GM18951 (cell line): Measurements from ENCODE around the gene TENM4.

Experiments
- POLR2A ChIP-seq: IDR thresholded peaks from 4 replicates; pipeline ENCODE4 v1.6.1; 2011; ENCODE audit warnings: mild to moderate bottlenecking; ENCODE audit not compliant: insufficient read length, insufficient read depth; ENCODE audit errors: extremely low read depth
- in situ Hi-C: fragments of 300-500 bp; cut with MboI; formaldehyde crosslinking; loops from one replicate; pipeline ENCODE4 v1.12.0; 2022; ENCODE audit warnings: low sequenced_read_pairs, mixed read lengths, inconsistent platforms; ENCODE audit not compliant: unreplicated experiment

The TENM4 gene

DNA sequence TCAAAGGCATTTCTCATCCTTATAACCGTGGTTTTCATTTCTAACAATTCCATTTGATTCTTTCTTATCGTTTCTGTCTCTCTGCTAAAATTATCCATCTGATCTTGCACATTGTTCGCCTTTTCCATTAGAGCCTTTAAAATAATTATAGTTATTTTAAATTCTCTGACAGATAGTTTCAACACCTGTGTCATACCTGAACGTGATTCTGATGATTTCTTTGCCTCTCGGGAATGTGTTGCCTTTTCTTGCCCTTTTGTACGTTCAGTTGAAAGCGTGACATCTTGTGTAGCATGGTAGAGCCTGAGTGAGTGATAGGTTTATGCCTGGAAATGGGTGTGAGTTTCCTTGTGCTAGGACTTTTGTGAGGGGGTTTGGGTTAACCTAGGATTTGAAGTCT, 744.7 kb downstream of the TENM4 start:
- in situ Hi-C loops, result no loop called here
- TF ChIP-seq POLR2A, result no peak

DNA sequence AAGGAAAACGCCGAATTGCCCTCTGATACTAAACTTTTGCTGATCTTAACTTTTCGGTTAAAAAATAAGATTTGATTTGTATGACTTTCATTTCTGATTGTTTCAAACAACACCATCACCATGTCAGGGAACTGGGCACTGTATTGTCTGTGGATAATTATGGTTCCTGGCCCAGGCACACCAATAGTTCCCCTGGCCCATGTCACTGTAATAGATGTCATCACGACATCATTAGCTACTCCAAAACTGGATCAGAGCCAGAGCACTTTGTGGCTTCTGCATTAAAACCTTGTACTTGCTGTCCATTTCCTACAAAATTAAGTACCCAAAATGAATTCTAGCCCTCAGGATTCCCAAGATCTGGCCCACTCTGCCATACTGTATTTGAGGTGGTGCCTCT, 746.7 kb downstream of the TENM4 start:
- no peak for TF ChIP-seq POLR2A
- in situ Hi-C loops, result no loop called here

DNA sequence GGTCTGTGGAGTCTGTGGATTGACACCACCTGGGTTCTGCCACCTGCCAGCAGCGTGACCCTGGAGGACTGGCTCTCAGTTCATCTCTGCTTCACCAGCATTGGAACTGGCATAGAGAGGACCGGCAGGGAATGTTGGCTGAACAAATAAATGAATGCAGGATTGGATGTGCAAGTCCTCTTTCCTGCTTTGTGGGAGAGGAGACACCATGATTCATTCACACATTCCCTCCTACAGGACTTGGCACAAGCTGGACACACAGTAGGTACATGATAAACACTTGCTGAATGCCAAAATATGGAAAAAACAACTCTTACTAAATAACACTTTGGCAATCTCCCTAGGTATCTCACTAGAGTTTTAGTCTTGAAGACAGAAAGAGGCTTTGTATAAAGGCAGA, 749.6 kb downstream of the TENM4 start:
- no peak for TF ChIP-seq POLR2A
- in situ Hi-C loops, result no loop called here

DNA sequence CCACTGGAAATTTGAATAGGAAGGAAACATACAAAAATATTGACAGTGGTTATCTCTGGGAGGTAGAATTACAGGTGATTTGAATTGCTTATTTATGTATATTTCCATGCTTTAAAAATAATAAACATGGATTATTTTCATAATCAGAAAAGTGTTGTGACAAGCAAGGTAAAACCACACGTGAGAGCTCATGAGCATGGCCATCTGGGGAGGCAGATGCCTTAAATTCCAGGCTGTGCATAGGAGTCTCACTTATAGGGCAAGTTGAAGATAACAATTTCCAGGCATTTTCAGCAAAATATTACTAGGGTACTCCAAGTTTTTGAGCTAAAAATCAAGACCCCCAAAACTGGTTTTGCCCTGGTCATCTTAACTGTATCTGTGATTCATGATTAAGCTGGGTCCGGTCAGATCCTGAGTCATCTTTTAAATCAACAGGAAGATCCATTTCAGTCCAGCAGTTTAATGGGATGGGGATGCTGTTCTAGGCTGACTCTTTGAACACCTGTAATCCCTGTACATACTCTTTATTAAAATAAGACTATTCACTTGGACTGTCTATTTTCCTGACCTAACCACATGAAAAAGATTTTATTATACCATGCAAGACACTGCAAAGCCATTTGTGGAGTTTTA, 750.4 kb downstream of the TENM4 start:
- TF ChIP-seq POLR2A, result no peak
- in situ Hi-C loops, result no loop called here

DNA sequence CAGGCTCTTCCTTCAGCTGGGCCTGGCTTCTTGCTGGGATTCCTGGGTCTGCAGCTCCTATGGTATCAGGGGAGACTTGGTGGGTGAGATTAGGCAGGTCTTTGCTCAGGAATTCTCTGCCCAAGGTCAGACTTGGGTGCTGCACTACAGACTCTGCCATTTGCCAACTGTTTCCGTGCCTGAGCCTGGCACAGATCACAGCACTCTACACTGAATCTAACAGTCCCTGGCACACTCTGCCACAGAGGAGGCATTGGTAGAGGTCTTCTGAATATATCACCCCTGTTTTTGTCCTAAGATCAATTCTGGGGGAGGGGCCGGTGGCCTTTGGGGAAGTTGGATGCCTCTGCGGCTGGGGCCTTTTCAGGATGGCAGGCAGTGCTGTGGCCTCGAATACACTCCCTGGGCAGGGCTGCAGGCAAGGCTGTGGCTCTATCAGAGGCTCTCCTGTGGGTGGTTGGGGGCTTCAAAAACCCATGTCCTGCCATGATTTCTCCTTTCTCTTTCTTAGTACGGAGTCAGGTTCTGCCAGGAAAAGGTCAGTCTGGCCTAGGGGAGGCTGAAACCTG, 751.2 kb downstream of the TENM4 start:
- no peak for TF ChIP-seq POLR2A
- in situ Hi-C loops, result no loop called here

DNA sequence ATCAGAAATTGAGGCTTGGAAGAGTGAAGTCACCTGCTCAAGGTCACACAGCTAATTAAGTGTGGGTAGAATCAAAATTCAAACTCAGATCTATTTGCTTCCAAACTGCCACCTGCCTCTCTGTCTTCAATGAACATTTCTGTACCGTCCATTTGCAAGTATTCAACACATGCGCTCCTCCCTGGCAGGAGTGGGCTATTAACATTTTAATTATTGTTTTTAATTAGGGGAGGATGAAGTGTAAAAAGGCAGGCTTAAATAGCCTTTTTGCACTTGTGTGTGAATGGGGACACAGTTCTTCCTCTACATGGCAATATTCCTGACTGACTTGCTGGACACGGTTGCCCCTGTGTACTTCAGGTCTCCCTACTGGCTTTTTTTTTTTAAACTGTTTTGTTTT, 751.7 kb downstream of the TENM4 start:
- no peak for TF ChIP-seq POLR2A
- in situ Hi-C loops, result no loop called here

DNA sequence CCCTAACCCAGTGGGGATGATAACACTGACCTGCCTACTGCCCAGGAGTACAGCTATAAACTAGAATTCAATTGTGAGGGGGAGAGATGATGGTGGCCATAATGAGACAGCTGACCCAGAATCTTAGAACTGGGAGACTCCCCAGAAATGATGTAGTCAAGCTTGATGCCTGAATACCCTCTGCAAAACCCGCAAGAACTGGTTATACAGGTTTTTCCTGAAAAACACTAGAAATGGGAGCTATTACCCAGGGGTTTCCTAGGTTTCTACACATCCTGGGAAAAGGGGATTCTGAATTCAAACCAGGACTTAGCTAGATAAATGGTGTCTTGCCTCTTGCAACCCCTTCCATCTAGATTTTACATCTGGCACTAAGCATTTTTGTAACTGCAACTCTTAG, 752.4 kb downstream of the TENM4 start:
- in situ Hi-C loops, result no loop called here
- TF ChIP-seq POLR2A, result no peak

DNA sequence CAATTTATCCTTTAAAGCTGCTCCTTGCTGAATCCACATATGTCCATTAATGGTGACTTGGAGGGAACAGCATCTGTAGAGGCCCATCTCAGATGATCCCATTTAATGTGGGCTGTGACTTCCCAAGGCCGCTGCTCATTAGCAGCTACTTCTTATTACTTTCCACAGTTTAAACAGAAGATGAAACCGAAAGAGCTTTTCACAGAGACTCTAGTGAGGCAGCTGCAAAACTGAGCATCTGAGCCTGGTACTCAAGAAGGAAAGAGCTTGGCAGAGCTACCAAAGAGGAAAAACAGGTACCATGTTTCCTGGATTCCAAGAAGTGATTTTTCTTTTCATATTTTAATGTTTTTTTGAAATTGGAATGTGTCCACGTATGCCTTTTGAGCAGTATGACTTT, 755.7 kb downstream of the TENM4 start:
- in situ Hi-C loops, result no loop called here
- TF ChIP-seq POLR2A, result no peak

DNA sequence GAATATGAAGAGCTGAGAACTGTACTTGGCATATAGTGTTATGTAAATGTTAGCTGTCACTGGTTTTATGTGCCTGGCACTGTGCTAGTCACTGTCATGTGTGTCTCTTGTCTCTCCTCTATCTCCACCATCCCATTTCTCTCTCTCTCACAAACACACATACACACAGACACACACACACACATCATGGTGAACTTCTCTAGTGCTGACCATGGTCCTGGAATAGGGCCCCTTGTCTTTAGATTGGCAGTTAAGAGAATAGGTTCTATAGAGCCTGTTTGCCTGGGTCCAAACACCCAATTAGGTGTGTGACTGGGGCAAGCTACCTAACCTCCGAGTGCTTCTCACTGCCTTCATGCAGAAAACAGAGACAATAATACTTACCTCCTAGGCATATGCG, 756.5 kb downstream of the TENM4 start:
- in situ Hi-C loops, result no loop called here
- TF ChIP-seq POLR2A, result no peak

DNA sequence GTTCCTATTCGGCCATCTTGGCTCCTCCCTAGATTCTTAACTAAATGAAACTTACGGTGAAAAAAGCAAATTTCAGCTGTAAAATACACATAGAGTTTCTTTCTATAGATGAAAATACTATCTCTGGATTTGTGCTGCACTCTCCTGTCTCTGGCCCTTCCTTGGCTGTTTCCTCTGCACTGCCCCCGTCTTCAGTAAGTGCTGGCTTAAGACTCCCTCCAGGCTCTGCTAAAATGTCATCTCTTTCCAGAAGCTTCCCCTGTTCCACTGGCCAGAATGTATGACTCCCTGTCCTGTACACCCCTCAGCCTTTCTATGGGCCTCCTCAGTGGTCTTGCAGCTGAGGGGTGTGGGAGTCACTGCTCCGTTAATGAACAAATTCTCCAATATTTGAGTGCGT, 757.1 kb downstream of the TENM4 start:
- TF ChIP-seq POLR2A, result no peak
- in situ Hi-C loops, result no loop called here

DNA sequence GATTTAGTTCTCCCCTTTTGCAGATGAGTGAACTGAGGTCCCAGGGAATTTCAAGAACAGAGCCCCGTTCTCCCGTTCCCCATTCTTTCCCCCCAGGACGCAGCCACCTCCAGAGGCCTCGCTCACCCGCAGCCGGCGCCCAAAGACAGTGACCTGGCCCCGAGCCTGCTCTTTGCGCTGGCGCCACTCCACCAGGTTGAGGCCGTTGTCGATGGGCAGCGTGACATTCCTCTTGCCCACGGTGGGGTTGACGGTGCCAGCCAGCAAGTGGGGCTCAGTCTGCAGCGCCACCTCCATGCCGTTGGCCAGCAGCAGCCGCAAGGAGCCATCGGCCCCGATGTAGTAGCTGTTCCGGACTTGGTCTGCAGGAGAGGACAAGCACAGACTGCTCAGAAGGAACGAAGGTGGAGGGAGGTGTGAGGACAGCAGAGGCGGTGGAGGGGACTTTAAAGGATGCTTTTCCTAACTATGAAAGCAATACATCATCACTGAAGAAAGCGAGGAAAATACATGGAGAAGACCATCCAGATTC, 764.7 kb downstream of the TENM4 start:
- TF ChIP-seq POLR2A, result no peak
- in situ Hi-C loops, result no loop called here

DNA sequence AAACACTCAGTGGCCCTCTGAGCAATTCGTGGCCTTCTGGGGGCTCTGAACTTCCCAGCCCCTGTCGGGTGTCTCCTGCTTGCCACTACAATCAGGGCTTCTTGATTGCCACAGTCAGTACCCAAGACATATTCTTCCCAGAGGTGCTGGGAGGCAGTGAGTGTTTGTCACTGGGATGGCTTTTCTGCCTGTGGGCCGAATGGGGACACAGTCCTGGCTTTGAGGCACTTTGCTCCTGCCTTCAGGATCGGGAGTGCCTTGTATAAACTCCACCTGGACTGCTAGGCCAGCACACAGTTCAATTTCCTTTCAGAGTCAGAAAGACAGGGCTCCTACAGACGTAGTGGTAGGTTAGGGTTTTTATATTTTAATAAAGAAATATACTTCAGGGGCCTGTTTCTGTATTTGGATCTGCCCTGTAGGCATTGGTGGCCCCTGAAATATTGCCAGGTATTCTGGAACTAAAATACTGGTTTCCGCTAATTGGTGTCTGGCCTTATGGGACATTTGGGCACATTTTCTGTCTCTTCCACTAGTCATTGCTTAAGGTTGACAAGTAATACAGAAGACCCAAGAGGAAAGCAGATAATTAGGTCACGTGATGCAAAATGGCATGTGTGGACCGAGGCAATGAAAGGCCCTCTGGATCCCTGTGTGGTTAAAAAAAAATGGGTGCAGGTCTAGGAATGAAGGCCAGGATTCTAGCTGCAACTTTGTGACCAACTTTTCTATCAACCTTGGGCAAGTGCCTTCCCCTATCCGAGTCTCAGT, 767.8 kb downstream of the TENM4 start:
- TF ChIP-seq POLR2A, result no peak
- in situ Hi-C loops, result no loop called here

DNA sequence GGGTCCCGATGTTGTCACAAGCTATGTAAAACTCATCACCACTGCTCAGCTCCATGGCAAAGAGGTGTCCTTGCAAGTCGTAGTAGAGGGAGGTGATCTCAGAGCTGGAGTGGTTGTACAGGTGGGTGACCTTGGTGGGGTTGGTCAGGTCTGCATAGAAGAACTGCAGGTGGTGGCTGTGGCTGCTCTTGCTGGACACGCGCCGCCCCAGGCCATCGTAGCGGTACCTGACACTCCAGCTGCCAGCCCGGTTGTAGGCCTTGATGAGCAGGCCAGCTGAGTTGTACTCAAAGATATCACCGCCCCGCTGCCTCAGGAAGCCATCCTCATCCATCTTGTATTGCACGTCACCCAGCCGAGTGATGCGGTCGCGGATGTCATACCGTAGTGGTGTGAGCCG, 771.6 kb downstream of the TENM4 start:
- TF ChIP-seq POLR2A, result no peak
- in situ Hi-C loops, result no loop called here

DNA sequence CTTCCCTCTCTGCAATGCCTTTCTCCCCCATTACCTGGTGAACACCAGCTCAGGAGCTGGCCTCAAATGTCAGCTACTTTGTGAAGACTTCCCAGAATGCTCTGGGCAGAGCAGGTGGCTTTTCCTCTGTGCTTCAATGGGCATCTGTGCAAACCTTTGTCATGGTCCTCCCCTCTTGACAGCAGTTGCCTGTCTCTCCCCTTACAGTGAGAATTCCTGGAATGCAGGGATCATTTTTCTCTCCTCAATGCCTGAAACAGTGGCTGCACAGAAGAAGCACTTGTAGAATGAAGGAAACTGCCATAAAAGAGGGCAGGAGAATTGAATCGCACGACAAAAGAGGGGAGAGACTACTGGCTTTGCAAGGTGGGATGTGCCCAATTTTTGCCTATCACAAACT, 773.4 kb downstream of the TENM4 start:
- in situ Hi-C loops, result no loop called here
- no peak for TF ChIP-seq POLR2A
